GM12801 (cell line): ENCODE data around the gene HNRNPUL2.

Experiments used
- TF ChIP-seq, protein P1 (sequence below): IDR thresholded peaks from one replicate; pipeline ENCODE4 v1.5.1; 2011; ENCODE audit warnings: control low read depth; ENCODE audit not compliant: insufficient read length; ENCODE audit errors: extremely low read depth

Gene HNRNPUL2

DNA sequence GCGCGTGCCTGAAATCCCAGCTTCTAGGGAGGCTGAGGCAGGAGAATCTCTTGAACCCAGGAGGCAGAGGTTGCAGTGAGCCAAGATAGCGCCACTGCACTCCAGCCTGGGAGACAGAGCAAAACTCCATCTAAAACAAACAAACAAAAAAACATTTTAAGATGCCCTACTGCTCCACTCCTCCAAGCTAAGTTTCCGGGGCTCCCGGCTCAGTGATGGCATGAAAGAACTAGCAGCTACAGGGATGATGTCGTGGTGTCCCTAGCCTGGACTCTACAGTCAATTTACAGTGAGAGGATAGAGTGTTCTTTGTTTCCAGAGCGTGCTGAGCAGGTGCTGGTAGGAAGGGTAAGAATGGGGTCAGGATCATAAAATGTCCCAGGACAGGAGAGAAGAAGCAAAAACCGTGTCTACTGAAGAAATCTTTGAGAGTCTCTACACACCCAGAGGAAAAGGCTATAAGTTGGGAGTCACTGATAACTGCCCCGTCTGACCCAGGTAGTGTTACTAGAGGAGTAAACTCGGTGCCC lies 27.9 kb upstream of the HNRNPUL2 start:
- TF ChIP-seq, protein P1, sequence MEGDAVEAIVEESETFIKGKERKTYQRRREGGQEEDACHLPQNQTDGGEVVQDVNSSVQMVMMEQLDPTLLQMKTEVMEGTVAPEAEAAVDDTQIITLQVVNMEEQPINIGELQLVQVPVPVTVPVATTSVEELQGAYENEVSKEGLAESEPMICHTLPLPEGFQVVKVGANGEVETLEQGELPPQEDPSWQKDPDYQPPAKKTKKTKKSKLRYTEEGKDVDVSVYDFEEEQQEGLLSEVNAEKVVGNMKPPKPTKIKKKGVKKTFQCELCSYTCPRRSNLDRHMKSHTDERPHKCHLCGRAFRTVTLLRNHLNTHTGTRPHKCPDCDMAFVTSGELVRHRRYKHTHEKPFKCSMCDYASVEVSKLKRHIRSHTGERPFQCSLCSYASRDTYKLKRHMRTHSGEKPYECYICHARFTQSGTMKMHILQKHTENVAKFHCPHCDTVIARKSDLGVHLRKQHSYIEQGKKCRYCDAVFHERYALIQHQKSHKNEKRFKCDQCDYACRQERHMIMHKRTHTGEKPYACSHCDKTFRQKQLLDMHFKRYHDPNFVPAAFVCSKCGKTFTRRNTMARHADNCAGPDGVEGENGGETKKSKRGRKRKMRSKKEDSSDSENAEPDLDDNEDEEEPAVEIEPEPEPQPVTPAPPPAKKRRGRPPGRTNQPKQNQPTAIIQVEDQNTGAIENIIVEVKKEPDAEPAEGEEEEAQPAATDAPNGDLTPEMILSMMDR, result no peak

DNA sequence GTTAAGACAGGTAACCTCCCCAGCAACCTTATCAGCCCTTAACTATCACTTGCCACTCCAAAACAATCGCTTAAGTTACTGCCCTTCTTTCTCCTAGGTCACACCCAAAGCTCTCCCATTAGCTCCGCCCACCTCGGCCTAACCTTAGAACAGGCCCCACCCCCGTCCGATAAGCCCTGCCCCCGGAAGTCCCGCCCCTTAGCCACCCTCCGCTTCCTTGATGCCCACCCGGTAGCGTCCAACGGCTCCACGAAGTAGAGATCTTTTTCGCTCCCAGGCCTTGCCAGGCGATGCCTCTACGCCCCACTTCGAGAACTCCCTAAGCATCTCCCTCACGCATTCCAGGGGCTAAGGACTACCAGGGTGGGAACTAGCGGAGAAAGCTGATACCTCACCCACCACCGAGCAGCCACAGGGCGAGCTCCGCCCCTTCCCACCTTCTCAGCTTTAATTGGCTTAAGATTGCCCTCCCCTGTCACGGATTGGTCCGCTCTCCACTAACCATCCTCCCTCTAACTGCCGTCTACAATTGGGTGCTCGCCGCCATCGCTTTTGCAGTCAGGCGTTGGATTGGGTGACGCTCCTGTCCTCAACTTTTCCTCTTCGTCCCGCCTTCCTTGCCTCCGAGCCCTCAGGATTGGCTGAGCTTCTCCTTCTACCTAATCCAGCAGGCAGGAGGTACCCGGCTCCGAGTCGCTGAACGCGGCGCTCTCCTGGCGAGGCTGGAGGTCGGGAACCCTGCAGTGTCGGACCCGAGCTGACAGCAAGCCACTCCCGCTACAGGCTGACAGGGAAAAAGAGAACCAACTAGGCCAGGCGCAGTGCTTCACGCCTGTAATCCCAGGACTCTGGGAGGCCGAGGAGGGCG lies 26.7 kb upstream of the HNRNPUL2 start, which contains the start of gene ZBTB3:
TSS of gene ZBTB3 (minus strand) at position 425 of the 868 bp plus-strand sequence. CDS start 496 bp downstream, outside the sequence.
- TF ChIP-seq, protein P1, result no peak

DNA sequence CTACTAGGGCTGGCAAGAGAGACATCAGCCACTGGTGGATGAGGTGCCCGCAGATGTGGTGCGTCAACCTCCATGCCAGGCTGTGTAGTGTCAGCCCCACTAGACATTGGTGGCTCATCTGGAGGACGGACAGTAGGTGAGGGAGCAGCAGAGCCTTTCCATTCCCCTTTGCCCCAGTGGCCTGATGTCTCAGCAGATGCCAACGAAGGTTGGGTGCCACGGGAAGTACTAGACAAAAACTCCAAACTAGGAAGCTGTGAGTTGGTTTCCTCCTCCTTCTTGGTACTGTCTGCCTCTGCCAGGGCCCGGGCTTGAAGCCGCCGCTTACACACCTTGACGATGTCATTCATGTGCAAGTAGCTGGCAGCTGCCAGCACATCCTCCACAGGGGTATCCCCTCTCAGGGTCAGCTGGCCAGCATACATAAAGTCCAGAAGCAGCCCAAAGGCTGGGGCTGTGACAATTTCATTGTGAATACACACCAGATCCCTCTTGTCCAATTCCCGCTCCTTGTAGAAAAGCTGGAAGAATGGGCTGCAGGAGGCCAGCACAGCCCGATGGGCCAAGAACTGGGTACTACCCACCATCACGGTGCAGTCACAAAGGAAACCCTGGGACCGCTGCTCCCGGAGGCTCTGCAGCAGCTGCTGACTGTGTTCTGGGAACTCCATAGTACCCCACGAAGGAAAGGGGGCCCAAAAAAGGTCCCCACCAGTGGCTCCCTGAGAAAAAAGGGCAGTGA lies 25.9 kb upstream of the HNRNPUL2 start:
- TF ChIP-seq, protein P1, result no peak

DNA sequence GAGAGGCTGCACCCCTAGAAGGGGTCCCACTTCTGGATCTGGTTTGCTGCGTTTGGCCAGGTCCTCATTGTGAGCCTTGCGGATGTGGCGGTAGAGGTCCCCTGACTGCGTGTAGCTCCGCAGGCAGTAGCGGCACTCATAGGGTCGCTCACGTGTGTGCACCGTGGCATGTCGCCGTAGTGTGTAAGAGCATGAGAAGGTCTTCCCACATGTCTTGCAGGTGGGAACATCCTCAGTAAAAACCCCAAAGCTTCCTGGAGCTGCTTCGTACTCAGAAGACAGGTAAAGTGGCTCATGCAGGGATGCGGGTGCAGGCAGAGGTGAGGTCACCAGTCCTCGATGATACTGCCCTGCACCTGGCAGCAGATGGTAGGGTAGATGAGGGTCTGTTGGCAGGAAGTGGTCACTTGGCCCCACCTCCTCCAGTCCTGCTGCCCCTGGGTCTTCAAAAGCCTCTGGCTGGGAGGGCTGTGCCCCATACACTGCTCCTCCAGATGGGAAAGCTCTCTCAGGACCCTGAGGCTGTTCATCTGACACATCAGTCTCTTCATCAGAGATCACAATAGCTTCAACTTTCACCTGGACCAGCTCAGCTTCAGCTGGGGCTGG lies 25.0 kb upstream of the HNRNPUL2 start:
- TF ChIP-seq, protein P1, result no peak

DNA sequence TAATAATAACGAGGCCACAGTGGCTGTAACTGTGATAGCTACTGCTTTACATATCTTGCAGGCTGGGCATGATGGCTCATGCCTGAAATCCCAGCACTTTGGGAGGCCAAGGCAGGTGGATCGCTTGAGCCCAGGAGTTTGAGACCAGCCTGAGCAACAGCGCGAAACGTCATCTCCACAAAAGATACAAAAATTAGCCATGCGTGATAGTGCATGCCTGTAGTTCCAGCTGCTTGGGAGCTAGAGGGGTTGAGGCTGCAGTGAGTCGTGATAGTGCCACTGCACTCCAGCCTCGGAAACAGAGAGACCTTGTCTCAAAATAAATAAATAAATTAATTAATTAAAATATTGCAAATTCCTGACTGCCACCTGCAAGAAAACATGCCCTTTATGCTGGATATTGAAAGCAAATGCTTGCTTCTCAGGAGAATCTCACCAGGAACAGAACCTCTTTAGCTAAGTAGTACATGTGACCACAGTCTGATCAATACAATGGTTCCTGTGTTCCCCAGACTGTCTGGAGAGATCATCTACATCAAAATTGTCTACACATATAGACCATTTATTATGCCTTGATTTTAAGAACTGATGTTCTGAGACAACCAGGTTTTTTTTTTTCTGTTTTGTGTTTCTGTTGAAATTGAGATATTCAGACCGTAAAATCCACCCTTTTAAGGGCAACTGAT lies 20.4 kb upstream of the HNRNPUL2 start:
- TF ChIP-seq, protein P1, result no peak

DNA sequence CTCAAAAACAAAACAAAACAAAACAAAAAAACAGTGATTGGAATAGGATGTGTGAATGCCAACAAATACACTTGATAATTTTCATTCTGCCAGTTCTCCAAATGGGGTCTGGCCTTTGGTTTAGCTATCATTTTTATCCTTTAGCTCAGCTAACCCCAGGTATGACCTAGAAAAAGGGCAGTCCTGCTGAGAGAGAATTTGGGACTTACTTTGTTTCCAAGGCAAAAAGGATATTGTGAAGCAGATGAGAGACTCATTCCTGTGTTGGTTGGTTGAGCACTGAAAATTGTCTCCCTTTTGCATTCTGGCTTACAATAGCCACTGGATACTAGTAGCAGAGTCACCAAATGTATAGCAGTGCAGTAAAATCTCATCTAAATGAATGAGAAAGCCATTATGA lies 9.9 kb upstream of the HNRNPUL2 start:
- TF ChIP-seq, protein P1, result no peak
